ENCODE results near the gene FXYD6.

DNA sequence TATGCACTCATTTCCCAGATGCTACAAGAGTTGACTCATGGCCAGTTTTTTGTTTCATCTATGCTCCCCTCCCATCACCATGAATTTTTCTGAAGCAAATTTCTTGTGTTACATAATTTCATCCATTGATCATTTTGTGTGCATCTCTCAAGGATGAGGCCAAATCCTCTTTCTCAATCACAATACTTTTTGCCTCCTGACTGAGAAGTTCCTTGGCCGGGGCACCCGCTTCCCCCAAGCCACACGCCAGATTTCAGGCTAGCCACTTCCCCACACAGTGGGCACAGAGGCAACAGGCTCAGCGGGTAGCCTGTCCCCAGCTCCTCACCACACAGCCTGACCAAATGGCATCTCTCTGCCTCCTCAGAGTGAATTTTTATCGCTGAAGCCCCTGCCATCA, 69.6 kb downstream of the FXYD6 start:
- TF ChIP-seq POLR2AphosphoS5 (IDR thresholded peaks at IDR 0.05) (no peak), EP300 (IDR thresholded peaks at IDR 0.05) (no peak), POLR2A (IDR thresholded peaks at IDR 0.05) (no peak)
- TF ChIP-seq, protein P1, sequence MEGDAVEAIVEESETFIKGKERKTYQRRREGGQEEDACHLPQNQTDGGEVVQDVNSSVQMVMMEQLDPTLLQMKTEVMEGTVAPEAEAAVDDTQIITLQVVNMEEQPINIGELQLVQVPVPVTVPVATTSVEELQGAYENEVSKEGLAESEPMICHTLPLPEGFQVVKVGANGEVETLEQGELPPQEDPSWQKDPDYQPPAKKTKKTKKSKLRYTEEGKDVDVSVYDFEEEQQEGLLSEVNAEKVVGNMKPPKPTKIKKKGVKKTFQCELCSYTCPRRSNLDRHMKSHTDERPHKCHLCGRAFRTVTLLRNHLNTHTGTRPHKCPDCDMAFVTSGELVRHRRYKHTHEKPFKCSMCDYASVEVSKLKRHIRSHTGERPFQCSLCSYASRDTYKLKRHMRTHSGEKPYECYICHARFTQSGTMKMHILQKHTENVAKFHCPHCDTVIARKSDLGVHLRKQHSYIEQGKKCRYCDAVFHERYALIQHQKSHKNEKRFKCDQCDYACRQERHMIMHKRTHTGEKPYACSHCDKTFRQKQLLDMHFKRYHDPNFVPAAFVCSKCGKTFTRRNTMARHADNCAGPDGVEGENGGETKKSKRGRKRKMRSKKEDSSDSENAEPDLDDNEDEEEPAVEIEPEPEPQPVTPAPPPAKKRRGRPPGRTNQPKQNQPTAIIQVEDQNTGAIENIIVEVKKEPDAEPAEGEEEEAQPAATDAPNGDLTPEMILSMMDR (IDR thresholded peaks at IDR 0.05) = no peak

Data from stomach (tissue), 4 donors.